ENCODE results near the gene USP12. TPM values are rescaled to one million over a fixed set of nuclear protein-coding genes. Genes with fewer than 3 reads are reported as not detected.

USP12 gene
- total RNA-seq, 1 donor from 2014 or later, result 19.7 TPM

GRCh38 chr13:27065582-27065981 is 106.0 kb downstream of the USP12 start:
- no peaks in the 10 kb centered on the region for H3F3A ChIP-seq (ENCODE audit: low read depth)
- no peak overlapping the region for H3K27ac Mint-ChIP-seq
- no peak overlapping the region for H3K4me3 Mint-ChIP-seq
- H3K4me3 ChIP-seq, result no peak overlapping the region
- H3K9ac ChIP-seq, result no peak overlapping the region
- H3K4me1 Mint-ChIP-seq, result no peaks in the 10 kb centered on the region
- peaks cover 16% of the 10 kb centered on the region for H3K36me3 Mint-ChIP-seq
- no peaks in the 10 kb centered on the region for H3K27me3 ChIP-seq
- no peaks in the 10 kb centered on the region for H3K79me2 ChIP-seq (ENCODE audit: low read depth)
- no peaks in the 10 kb centered on the region for H3K36me3 ChIP-seq
- TF ChIP-seq EZH2phosphoT487 (IDR thresholded peaks at IDR 0.05) (no peak), EZH2 (IDR thresholded peaks at IDR 0.05) (no peak), CTCF (IDR thresholded peaks at IDR 0.05) (no peak)
- H3K9me3 Mint-ChIP-seq, result peaks cover 14% of the 10 kb centered on the region
- DNase-seq (ENCODE audit: low spot score), result no peak
- H3K4me2 ChIP-seq, result no peak overlapping the region
- H3K27me3 Mint-ChIP-seq (ENCODE audit: insufficient read depth, low read depth), result no peaks in the 10 kb centered on the region
- H3K4me1 ChIP-seq, result no peaks in the 10 kb centered on the region
- peaks cover 7% of the 10 kb centered on the region for H3K9me3 ChIP-seq (ENCODE audit: low read depth)
- H4K20me1 ChIP-seq (ENCODE audit: low read depth), result no peaks in the 10 kb centered on the region
- H2AFZ ChIP-seq (replicated peaks), result no peak overlapping the region
- no peak overlapping the region for H3K27ac ChIP-seq

GRCh38 chr13:27064252-27064995 is 107.2 kb downstream of the USP12 start:
- no peak for TF ChIP-seq CTCF (IDR thresholded peaks at IDR 0.05)
- TF ChIP-seq EZH2phosphoT487 (IDR thresholded peaks at IDR 0.05), result no peak
- no peak for TF ChIP-seq EZH2 (IDR thresholded peaks at IDR 0.05)
- Histone ChIP-seq H3K4me2 (no peak overlapping the region), H3K9me3 (ENCODE audit: low read depth) (peaks cover 7% of the 10 kb centered on the region)

GRCh38 chr13:27057817-27058216 is 113.8 kb downstream of the USP12 start:
- Histone ChIP-seq H2AFZ (replicated peaks) (no peak overlapping the region), H3K27ac (no peak overlapping the region), H3F3A (ENCODE audit: low read depth) (no peaks in the 10 kb centered on the region), H4K20me1 (ENCODE audit: low read depth) (no peaks in the 10 kb centered on the region), H3K9me3 (ENCODE audit: low read depth) (peaks cover under 1% of the 10 kb centered on the region), H3K4me2 (no peak overlapping the region), H3K27me3 (no peaks in the 10 kb centered on the region), H3K36me3 (no peaks in the 10 kb centered on the region), H3K4me1 (no peaks in the 10 kb centered on the region), H3K4me3 (no peak overlapping the region), H3K9ac (no peak overlapping the region), H3K79me2 (ENCODE audit: low read depth) (no peaks in the 10 kb centered on the region)
- DNase-seq (ENCODE audit: low spot score), result no peak
- no peak for TF ChIP-seq EZH2phosphoT487 (IDR thresholded peaks at IDR 0.05)
- no peak overlapping the region for H3K27ac Mint-ChIP-seq
- peaks cover 2% of the 10 kb centered on the region for H3K27me3 Mint-ChIP-seq (ENCODE audit: insufficient read depth, low read depth)
- peaks cover 14% of the 10 kb centered on the region for H3K4me1 Mint-ChIP-seq
- H3K9me3 Mint-ChIP-seq, result peaks cover 3% of the 10 kb centered on the region
- H3K4me3 Mint-ChIP-seq, result no peak overlapping the region
- peaks cover 10% of the 10 kb centered on the region for H3K36me3 Mint-ChIP-seq

More at GRCh38 chr13:27064252-27064995, 107.2 kb downstream of the USP12 start:
- Histone ChIP-seq H3K4me3 (no peak overlapping the region), H3K4me1 (no peaks in the 10 kb centered on the region), H3K27me3 (no peaks in the 10 kb centered on the region), H3K36me3 (no peaks in the 10 kb centered on the region), H2AFZ (replicated peaks) (no peak overlapping the region), H3K79me2 (ENCODE audit: low read depth) (no peaks in the 10 kb centered on the region), H4K20me1 (ENCODE audit: low read depth) (no peaks in the 10 kb centered on the region), H3K9ac (no peak overlapping the region), H3K27ac (no peak overlapping the region), H3F3A (ENCODE audit: low read depth) (no peaks in the 10 kb centered on the region)
- Mint-ChIP-seq H3K27me3 (ENCODE audit: insufficient read depth, low read depth) (no peaks in the 10 kb centered on the region), H3K4me1 (no peaks in the 10 kb centered on the region), H3K27ac (no peak overlapping the region), H3K9me3 (peaks cover 14% of the 10 kb centered on the region), H3K4me3 (no peak overlapping the region), H3K36me3 (peaks cover 10% of the 10 kb centered on the region)
- DNase-seq (ENCODE audit: low spot score), result no peak

GRCh38 chr13:27055526-27055925 is 116.1 kb downstream of the USP12 start:
- peaks cover 2% of the 10 kb centered on the region for H3K9me3 Mint-ChIP-seq
- peaks cover 16% of the 10 kb centered on the region for H3K4me1 Mint-ChIP-seq
- Histone ChIP-seq H3K27ac (no peak overlapping the region), H3K4me3 (no peak overlapping the region), H3F3A (ENCODE audit: low read depth) (no peaks in the 10 kb centered on the region), H3K4me1 (no peaks in the 10 kb centered on the region), H4K20me1 (ENCODE audit: low read depth) (no peaks in the 10 kb centered on the region), H3K9me3 (ENCODE audit: low read depth) (no peaks in the 10 kb centered on the region), H3K27me3 (no peaks in the 10 kb centered on the region), H3K4me2 (no peak overlapping the region), H3K36me3 (no peaks in the 10 kb centered on the region), H3K9ac (no peak overlapping the region), H3K79me2 (ENCODE audit: low read depth) (no peaks in the 10 kb centered on the region), H2AFZ (replicated peaks) (no peak overlapping the region)
- TF ChIP-seq EZH2 (IDR thresholded peaks at IDR 0.05) (no peak), CTCF (IDR thresholded peaks at IDR 0.05) (no peak), EZH2phosphoT487 (IDR thresholded peaks at IDR 0.05) (no peak)
- H3K27me3 Mint-ChIP-seq (ENCODE audit: insufficient read depth, low read depth), result peaks cover 2% of the 10 kb centered on the region
- H3K36me3 Mint-ChIP-seq, result peaks cover 8% of the 10 kb centered on the region
- H3K4me3 Mint-ChIP-seq, result no peak overlapping the region
- H3K27ac Mint-ChIP-seq, result no peak overlapping the region
- no peak for DNase-seq (ENCODE audit: low spot score)
